ENCODE data around the gene PCMTD2.
"Not testable (repeated sequence)": the region's sequence is repeated elsewhere in the genome, so short reads cannot be mapped to it uniquely, and the experiment has no call there.

The PCMTD2 gene

GRCh38 chr20:64283646-64284045, 28.1 kb downstream of the PCMTD2 start:
- H3K4me1 Mint-ChIP-seq (ENCODE audit: low read depth in 2 of 2): peaks cover 7 to 17% of the 10 kb centered on the region in 2 donors
- peaks cover 14% of the 10 kb centered on the region for H3K36me3 Mint-ChIP-seq (ENCODE audit: insufficient read depth)
- no peaks in the 10 kb centered on the region for H3K9me3 Mint-ChIP-seq
- ATAC-seq (replicated peaks) (no peak), DNase-seq (no peak)
- peak overlapping the region in 1 of 2 donors; percentile 12 for H3K27ac Mint-ChIP-seq
- no peak overlapping the region for H3K4me3 Mint-ChIP-seq
- no peaks in the 10 kb centered on the region for H3K27me3 Mint-ChIP-seq

GRCh38 chr20:64285579-64286446, 30.3 kb downstream of the PCMTD2 start:
- ATAC-seq (replicated peaks): peak; percentile 74
- H3K27ac Mint-ChIP-seq: not testable (repeated sequence)

GRCh38 chr20:64286447-64287263, 31.1 kb downstream of the PCMTD2 start:
- peak; percentile 11 for ATAC-seq (replicated peaks)
- not testable (repeated sequence) for H3K27ac Mint-ChIP-seq; H3K4me1 Mint-ChIP-seq (ENCODE audit: low read depth in 2 of 2)

More at GRCh38 chr20:64285579-64286446, 30.3 kb downstream of the PCMTD2 start:
- not testable (repeated sequence) for H3K27me3 Mint-ChIP-seq; H3K4me3 Mint-ChIP-seq; H3K9me3 Mint-ChIP-seq; H3K4me1 Mint-ChIP-seq (ENCODE audit: low read depth in 2 of 2)
- DNase-seq: peak; percentile 64 to 74 (median 65)
- peaks cover 14% of the 10 kb centered on the region for H3K36me3 Mint-ChIP-seq (ENCODE audit: insufficient read depth)

GRCh38 chr20:64287264-64287590, 31.7 kb downstream of the PCMTD2 start:
- ATAC-seq (replicated peaks); H3K4me1 Mint-ChIP-seq (ENCODE audit: low read depth in 2 of 2); DNase-seq; H3K4me3 Mint-ChIP-seq; H3K27me3 Mint-ChIP-seq; H3K27ac Mint-ChIP-seq; H3K9me3 Mint-ChIP-seq: not testable (repeated sequence)
- H3K36me3 Mint-ChIP-seq (ENCODE audit: insufficient read depth): peaks cover 14% of the 10 kb centered on the region

More at GRCh38 chr20:64286447-64287263, 31.1 kb downstream of the PCMTD2 start:
- not testable (repeated sequence) for DNase-seq, H3K9me3 Mint-ChIP-seq, H3K4me3 Mint-ChIP-seq, H3K27me3 Mint-ChIP-seq
- H3K36me3 Mint-ChIP-seq (ENCODE audit: insufficient read depth): peaks cover 14% of the 10 kb centered on the region

- H3K4me1 Mint-ChIP-seq (ENCODE audit: low read depth in 2 of 2); ATAC-seq (replicated peaks); H3K36me3 Mint-ChIP-seq (ENCODE audit: insufficient read depth); H3K9me3 Mint-ChIP-seq; H3K4me3 Mint-ChIP-seq; DNase-seq; H3K27ac Mint-ChIP-seq; H3K27me3 Mint-ChIP-seq: not testable (repeated sequence)
Observed at GRCh38 chr20:64292167-64292566, 36.6 kb downstream of the PCMTD2 start.

- DNase-seq; H3K9me3 Mint-ChIP-seq; H3K27ac Mint-ChIP-seq; H3K27me3 Mint-ChIP-seq; ATAC-seq (replicated peaks); H3K4me3 Mint-ChIP-seq; H3K36me3 Mint-ChIP-seq (ENCODE audit: insufficient read depth); H3K4me1 Mint-ChIP-seq (ENCODE audit: low read depth in 2 of 2): not testable (repeated sequence)
Observed at GRCh38 chr20:64303086-64303485, 47.5 kb downstream of the PCMTD2 start.

- not testable (repeated sequence) for DNase-seq; H3K36me3 Mint-ChIP-seq (ENCODE audit: insufficient read depth); ATAC-seq (replicated peaks); H3K9me3 Mint-ChIP-seq; H3K27ac Mint-ChIP-seq; H3K4me3 Mint-ChIP-seq; H3K4me1 Mint-ChIP-seq (ENCODE audit: low read depth in 2 of 2)
- peaks cover 6 to 20% of the 10 kb centered on the region in 2 donors for H3K27me3 Mint-ChIP-seq
Observed at GRCh38 chr20:64313761-64314160, 58.2 kb downstream of the PCMTD2 start.

- not testable (repeated sequence) for H3K4me3 Mint-ChIP-seq; H3K36me3 Mint-ChIP-seq (ENCODE audit: insufficient read depth); H3K4me1 Mint-ChIP-seq (ENCODE audit: low read depth in 2 of 2); ATAC-seq (replicated peaks); H3K9me3 Mint-ChIP-seq; H3K27ac Mint-ChIP-seq; DNase-seq
- H3K27me3 Mint-ChIP-seq: peaks cover 6 to 22% of the 10 kb centered on the region in 2 donors
Observed at GRCh38 chr20:64315381-64315780, 59.8 kb downstream of the PCMTD2 start.

- not testable (repeated sequence) for H3K4me1 Mint-ChIP-seq (ENCODE audit: low read depth in 2 of 2); H3K36me3 Mint-ChIP-seq (ENCODE audit: insufficient read depth); H3K9me3 Mint-ChIP-seq; H3K27ac Mint-ChIP-seq; H3K4me3 Mint-ChIP-seq; ATAC-seq (replicated peaks); DNase-seq
- peaks cover 6 to 22% of the 10 kb centered on the region in 2 donors for H3K27me3 Mint-ChIP-seq
Observed at GRCh38 chr20:64315884-64316283, 60.3 kb downstream of the PCMTD2 start.

- H3K9me3 Mint-ChIP-seq; H3K27ac Mint-ChIP-seq; H3K4me3 Mint-ChIP-seq; H3K36me3 Mint-ChIP-seq (ENCODE audit: insufficient read depth); DNase-seq; H3K4me1 Mint-ChIP-seq (ENCODE audit: low read depth in 2 of 2); ATAC-seq (replicated peaks): not testable (repeated sequence)
- H3K27me3 Mint-ChIP-seq: peaks cover 6 to 22% of the 10 kb centered on the region in 2 donors
Observed at GRCh38 chr20:64316415-64317083, 61.0 kb downstream of the PCMTD2 start.

- not testable (repeated sequence) for H3K9me3 Mint-ChIP-seq; H3K36me3 Mint-ChIP-seq (ENCODE audit: insufficient read depth); ATAC-seq (replicated peaks); H3K27ac Mint-ChIP-seq; H3K4me3 Mint-ChIP-seq; H3K4me1 Mint-ChIP-seq (ENCODE audit: low read depth in 2 of 2); DNase-seq
- H3K27me3 Mint-ChIP-seq: peaks cover 6 to 24% of the 10 kb centered on the region in 2 donors
Observed at GRCh38 chr20:64317331-64317730, 61.8 kb downstream of the PCMTD2 start.

GRCh38 chr20:64318056-64318455, 62.5 kb downstream of the PCMTD2 start:
- not testable (repeated sequence) for H3K27ac Mint-ChIP-seq; H3K36me3 Mint-ChIP-seq (ENCODE audit: insufficient read depth); H3K4me1 Mint-ChIP-seq (ENCODE audit: low read depth in 2 of 2); H3K4me3 Mint-ChIP-seq; DNase-seq; ATAC-seq (replicated peaks); H3K9me3 Mint-ChIP-seq
- peaks cover 6 to 31% of the 10 kb centered on the region in 2 donors for H3K27me3 Mint-ChIP-seq

GRCh38 chr20:64322031-64322789, 66.7 kb downstream of the PCMTD2 start:
- H3K36me3 Mint-ChIP-seq (ENCODE audit: insufficient read depth): not testable (repeated sequence)

More at GRCh38 chr20:64322031-64322789, 66.7 kb downstream of the PCMTD2 start:
- not testable (repeated sequence) for H3K4me3 Mint-ChIP-seq; H3K9me3 Mint-ChIP-seq; H3K4me1 Mint-ChIP-seq (ENCODE audit: low read depth in 2 of 2); DNase-seq; H3K27ac Mint-ChIP-seq; ATAC-seq (replicated peaks)
- H3K27me3 Mint-ChIP-seq: peaks cover 26 to 46% of the 10 kb centered on the region in 2 donors
